Effector CD8-positive, alpha-beta T cell (primary cell): ENCODE measurements around the gene ZNF431.
"Not testable (repeated sequence)": the region's sequence is repeated elsewhere in the genome, so short reads cannot be mapped to it uniquely, and the experiment has no call there.

Source experiments
- DNase-seq: peaks from one replicate; lab custom pipeline; 2025; lab: John Stamatoyannopoulos, UW

ZNF431 gene

DNA sequence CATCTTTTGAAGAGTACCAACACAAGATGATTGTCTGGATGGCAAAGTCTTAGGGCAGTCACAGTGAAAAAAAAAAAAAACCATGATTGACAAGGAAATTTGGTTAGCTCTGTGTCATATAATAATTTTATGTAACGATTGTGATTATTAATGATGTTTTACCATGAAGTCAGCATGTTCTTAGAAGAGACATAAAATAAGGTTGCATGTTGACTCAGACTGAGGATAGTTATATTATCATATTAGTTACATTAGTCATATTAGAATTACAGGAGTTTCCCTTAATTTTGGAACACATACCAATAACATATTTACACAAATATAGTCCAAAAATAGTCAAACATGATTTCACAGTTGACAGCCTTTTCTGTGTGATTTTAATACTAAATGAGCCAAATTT is 5.7 kb downstream of the ZNF431 start:
- no peak for DNase-seq

DNA sequence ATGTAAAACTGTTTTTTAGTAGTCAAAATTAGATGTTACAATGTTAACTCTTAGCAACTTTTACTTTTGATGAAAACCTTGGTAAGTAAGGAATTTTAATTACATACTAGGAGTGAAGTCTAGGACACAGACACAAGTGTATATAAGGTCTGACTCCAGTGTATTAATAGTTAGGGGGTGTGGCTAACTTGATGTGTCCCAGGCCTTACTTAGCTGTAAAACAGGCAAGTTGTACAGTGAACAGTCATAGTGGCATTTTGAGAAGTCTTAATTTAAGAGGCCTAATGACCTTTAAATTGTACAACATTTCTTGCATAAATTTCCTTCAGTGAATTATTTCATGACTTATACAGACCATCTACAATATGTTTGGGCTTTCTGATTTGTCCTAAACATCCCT is 6.8 kb downstream of the ZNF431 start:
- no peak for DNase-seq

DNA sequence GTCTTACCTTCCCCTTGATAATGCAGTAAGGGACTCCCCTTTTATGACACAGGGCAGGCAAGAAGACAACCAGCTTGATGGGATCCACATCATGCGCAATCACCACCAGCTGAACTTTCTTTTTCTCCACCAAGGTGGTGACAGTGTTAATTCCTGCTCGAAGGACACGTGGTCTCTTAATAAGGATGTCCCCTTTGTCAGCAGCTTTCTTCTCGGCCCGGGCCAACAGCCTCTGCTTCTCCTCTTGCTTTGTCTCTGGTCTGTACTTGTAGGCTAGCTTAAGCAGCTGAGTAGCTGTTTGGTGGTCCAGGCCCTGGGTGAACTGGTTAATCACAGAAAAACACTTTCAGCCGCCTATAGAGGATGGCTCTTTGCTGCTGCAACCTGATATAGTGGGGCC is 8.0 kb downstream of the ZNF431 start:
- no peak for DNase-seq

DNA sequence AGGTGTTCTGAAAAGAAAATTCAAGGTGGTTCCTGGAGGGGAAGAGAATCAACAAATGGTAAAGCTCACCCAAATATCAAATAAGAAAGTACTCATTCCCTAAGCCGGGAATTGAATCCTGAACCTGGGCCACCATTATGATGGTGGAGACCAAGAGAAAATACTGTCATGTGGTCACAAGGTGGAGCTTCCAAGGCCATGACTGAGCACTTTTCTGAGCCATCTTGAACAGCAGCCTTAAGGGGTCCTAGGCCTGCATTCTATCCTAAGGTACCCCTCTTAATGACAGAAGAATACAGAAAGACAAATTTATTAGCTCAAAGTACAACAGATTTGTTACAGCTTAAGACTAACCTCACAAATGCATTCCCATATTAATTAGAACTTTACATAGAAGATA is 9.6 kb downstream of the ZNF431 start:
- no peak for DNase-seq

DNA sequence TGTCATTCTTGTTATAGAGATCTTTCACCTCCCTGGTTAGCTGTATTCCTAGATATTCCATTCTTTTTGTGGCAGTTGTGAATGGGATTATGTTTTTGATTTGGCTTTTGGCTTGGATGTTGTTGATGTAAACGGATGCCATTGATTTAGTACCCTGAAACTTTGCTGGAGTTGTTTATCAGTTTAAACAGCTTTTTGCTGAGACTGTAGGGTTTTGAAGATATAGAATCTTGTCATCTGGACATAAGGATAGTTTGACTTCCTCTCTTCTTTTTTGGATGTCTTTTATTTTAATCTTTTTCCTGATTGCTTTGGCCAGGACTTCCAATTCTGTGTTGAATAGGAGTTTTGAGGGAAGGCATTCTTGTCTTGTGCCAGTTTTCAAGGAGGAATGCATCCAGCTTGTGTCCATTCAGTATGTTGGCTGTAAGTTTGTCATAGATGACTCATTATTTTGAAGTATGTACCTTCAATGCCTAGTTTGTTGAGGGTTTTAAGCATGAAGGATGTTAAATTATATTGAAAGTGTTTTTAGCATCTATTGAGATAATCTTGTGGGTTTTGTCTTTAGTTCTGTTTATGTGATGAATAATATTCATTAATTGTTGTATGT is 16.8 kb downstream of the ZNF431 start:
- DNase-seq = no peak

DNA sequence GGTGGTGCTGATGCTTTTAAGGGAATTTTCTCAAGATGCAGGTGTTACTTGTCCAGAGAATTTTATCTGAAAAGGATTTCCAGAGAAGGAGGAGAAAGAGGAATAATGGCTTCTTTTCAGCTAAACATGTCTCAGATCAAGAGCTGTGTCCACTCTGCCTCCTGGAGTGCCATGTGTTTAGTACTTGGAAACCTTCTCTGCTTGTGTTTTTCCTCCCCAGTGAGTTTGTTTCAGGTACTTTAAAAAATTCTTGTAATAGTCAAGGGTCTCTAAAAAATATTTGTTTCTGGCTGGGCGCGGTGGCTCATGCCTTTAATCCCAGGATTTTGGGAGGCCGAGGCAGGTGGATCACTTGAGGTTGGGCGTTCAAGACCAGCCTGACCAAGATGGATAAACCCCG is 22.7 kb downstream of the ZNF431 start:
- no peak for DNase-seq

DNA sequence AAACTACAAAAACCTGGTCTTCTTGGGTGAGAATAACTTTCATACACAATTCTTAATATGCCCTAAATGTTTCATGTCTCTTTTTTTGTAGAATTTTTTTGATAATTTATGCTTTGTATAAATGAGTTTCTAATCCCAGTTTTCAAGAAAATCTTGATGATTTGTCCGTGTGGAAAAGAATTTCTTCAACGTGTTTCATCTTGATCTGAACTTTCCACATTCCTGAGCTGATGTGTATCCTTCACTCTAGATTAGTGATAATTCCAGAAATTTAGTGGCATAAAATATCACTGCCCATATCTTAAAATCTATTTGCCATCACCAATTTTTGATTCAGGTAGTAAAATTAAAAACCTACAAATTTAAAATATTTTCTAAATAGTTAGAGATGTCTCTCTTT is 24.6 kb downstream of the ZNF431 start:
- no peak for DNase-seq

DNA sequence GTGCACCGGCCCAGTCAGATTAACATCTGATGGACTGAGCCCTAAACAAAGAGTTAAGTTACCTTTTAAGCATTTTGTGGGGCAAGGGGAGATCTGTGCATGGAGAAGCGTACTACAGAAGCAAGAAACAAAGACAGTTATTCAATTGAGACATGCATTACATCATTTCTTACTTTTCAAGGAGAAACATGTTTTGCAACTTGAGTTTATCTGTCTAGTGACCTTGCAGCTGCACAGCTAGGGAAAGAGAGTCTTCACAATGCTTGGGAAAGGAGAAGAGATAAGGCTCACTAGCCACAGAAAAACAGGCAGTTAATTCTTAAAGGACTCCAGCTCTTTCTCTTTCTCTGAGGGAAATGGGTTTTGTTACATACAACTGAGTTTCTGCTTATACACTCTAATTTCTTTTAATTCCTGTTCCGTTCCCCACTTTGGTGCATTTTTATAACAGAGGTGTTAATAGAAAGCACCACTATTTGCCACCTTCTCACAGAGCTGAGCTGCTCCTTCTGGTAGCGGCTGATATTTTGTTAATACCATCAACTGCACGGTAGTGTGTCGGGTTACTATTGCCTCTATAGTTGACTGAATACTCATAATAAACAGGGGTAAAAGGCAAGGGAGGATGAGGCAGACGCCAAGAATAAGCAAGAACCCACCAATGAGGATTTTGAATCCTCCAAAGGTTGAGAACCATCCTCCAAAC is 55.9 kb downstream of the ZNF431 start:
- DNase-seq = no peak

DNA sequence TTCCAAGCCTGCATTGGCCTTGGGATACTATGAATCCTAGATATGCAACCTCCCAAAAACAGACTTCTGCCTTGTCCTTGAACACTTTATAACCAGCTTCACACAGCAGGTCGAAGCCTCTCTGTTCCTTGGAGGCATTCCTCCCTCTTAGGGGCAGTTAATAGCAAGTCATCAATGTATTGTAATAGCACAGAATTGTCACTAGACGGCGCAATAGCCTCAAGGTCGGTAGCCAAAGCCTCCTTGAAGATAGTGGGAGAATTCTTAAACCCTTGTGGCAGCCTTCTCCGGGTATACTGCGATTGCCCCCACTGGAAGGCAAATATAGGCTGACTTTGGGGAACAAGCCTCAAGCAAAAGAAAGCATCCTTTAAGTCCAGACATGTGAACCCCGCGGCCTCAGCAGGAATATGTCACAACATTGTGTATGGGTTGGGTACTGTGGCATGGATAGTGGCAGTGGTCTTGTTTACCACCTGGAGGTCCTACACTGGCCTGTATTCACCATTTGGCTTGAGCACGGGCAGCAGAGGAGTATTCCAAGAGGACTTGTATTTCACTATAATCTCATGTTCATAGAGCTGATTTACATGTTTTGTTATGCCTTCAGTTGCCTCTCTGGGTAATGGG is 61.1 kb downstream of the ZNF431 start:
- no peak for DNase-seq

DNA sequence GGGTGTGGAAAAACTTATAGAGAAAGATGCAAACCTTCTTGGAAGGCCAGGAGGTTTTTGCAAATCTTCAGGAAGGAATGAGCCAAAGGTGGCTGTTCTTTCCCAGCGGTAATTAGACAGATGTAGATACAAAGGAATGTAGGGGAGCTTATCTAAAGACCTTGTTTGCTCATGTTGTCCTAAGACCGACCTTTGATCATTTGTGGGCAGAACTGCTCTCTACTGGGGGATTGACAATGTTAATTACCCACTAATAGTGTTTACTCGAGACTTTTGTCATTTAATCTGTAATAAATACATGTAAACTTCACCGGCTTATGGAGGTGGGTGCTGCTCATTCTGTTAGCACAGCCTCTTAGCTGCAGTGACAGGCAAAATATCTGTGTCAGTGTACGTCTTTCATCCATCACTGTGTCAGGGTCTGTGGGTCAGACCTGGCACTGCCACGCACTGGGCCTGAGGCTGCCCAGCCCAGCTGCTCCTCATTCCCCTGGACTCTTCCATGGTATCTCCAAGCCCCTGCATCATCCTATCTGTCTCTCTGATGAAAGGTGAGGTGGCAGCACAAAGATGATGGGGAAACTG is 68.3 kb downstream of the ZNF431 start:
- DNase-seq = no peak

DNA sequence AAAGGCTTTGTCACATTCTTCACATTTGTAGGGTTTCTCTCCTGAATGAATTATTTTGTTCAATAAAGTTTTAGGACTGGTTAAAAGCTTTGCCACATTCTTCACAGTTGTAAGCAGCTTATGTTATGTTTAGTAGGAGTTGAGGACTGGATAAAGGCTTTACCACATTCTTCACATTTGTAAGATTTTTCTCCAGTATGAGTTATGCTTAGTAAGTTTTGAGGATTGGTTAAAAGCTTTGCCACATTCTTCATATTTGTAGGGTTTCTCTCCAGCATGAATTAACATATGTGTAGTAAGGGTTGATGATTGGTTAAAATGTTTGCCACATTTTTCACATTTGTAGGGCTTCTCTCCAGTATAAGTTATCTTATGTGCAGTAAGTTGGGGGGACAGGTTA is 79.9 kb downstream of the ZNF431 start:
- no peak for DNase-seq

DNA sequence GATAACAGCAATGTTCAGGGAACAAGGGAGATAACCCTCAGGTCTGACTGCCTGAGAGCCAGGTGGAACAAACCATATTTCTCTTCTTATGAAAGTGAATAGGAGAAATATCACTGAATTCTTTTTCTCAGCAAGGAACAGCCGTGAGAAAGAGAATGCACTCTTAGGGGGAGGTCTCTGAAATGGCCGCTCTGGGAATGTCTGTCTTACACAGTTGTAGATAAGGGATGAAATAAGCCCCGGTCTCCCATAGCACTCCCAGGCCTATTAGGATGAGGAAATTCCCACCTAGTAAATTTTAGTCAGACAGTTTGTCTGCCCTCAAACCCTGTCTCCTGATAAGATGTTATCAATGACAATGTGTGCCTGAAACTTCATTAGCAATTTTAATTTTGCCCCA is 88.1 kb downstream of the ZNF431 start:
- DNase-seq = not testable (repeated sequence)

DNA sequence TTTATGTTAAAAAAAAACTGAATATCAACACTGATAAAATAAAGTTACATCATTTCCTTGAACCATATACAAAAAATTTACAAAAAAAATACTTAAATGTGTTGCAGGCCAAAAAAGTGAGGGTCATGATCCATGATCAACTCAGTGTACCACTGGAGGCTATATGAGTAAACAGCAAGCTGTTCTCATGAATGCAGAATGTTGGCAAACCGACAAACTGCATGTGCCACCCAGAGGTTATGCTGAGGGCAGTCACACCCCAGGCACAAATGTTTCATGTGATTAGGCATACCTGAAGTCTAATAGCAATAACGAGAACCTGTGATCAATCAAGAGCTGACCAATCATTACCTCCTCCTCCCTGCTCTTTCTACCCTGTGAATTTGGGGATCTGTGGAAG is 91.9 kb downstream of the ZNF431 start:
- no peak for DNase-seq

DNA sequence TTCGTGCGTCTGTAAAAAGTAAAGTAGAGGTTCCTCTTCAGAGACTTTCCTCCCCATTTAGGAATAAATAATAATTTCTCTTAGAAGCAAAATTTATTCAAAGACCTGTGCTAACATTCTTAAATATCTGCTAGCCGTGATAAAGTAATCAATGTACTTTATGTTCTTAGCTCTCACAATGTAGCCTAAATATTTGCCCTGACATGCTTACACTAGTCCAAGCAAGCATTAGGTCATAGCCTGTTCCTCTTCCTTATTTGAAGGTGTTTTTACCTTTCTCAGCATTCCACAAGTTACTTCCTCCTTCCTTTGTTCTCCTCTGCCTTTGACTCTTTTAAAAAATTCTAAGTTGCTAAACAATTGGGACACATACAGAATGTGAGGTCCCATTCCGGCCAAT is 94.9 kb downstream of the ZNF431 start:
- DNase-seq = not testable (repeated sequence)

DNA sequence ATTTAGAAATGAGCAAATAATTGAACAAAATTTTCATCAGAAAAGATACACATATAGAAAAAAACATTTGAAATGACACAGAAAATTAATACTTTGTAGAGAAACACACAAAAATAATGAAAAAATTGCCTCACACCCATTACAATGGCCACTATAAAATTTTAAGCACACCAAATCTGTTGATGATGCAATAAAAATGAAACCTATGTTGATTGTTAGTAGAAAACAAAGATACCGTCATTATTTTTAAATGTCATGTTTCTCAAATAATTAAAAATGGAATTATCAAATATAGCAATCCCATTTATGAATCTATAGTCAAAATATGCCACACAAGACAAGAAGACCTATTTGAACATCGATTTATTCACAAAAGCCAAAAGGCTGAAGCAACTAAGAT is 96.8 kb downstream of the ZNF431 start:
- no peak for DNase-seq
